T-cell (primary cell): ENCODE data around the gene WWC2. TPM values are rescaled to one million over a fixed set of nuclear protein-coding genes. Genes with fewer than 3 reads are reported as not detected.

Experiments
- ATAC-seq, 4 experiments: fragments of 200-7000 bp in 3 of 4; fragments of 150-1000 bp in 1 of 4; cut with Tn5 transposase; replicated peaks in 1 of 4; 1 replicate in 3 of 4; 2 replicates in 1 of 4; pipeline ENCODE4 v1.10.0; 2021; ENCODE audit warnings: moderate library complexity in 3 of 4, mild to moderate bottlenecking in 2 of 4, moderate number of reproducible peaks in 1 of 4
- CTCF ChIA-PET, 2 donors: fragments of 300-600 bp; sonication (Branson Sonifier 250); formaldehyde crosslinking; loops; one replicate each; lab custom pipeline; 2022; ENCODE audit warnings: antibody characterized with exemption in 2 of 2; lab: Charles Lee
- POLR2A ChIA-PET, 2 donors: fragments of 300-600 bp; sonication (Branson Sonifier 250); formaldehyde crosslinking; loops; one replicate each; lab custom pipeline; 2022; ENCODE audit warnings: antibody characterized with exemption in 2 of 2; lab: Charles Lee
- DNase-seq, 35 experiments: peaks; one replicate each; pipeline versions ENCODE4 v3.0.0 to v3.0.0-alpha.2; 2013 to 2023
- H3K27ac ChIP-seq: one replicate; pipeline ENCODE4 v1.5.1; 2013; ENCODE audit warnings: low read length
- H3K27me3 ChIP-seq, 2 experiments: replicated peaks in 1 of 2; 1 replicate in 1 of 2; 2 replicates in 1 of 2; pipeline versions ENCODE4 v1.6.1 to v1.7.0; 2013; ENCODE audit warnings: low read length in 1 of 2, mixed read lengths in 1 of 2; ENCODE audit not compliant: control insufficient read depth in 2 of 2, insufficient read depth in 2 of 2; ENCODE audit errors: extremely low read depth in 1 of 2
- H3K36me3 ChIP-seq, 2 donors: 1 replicate in 1 of 2; 2 replicates in 1 of 2; pipeline versions ENCODE4 v1.6.1 to v1.7.0; 2013; ENCODE audit warnings: low read length in 1 of 2; ENCODE audit not compliant: control insufficient read depth in 2 of 2, insufficient read depth in 1 of 2; ENCODE audit errors: extremely low read depth in 1 of 2
- H3K4me1 ChIP-seq, 2 experiments: 1 replicate in 1 of 2; 2 replicates in 1 of 2; pipeline versions ENCODE4 v1.6.1 to v1.7.0; 2013; ENCODE audit warnings: low read length in 2 of 2, mixed read lengths in 1 of 2; ENCODE audit not compliant: insufficient read depth in 2 of 2, control insufficient read depth in 1 of 2; ENCODE audit errors: extremely low read depth in 1 of 2
- H3K4me3 ChIP-seq, 2 donors: 1 replicate in 1 of 2; 2 replicates in 1 of 2; pipeline versions ENCODE4 v1.5.1 to v1.7.0; 2013; ENCODE audit warnings: mild to moderate bottlenecking in 2 of 2, low read length in 1 of 2, moderate library complexity in 1 of 2; ENCODE audit not compliant: control insufficient read depth in 1 of 2; ENCODE audit errors: extremely low read depth in 1 of 2
- H3K9me3 ChIP-seq: 2 replicates; pipeline ENCODE4 v1.7.0; 2013
- H3K27ac Mint-ChIP-seq, 2 donors: one replicate each; pipeline ENCODE4 v1.8.0; 2020 to 2021; ENCODE audit warnings: mild to moderate bottlenecking in 2 of 2, mixed read lengths in 2 of 2
- H3K27me3 Mint-ChIP-seq, 2 donors: one replicate each; pipeline ENCODE4 v1.8.0; 2021 to 2022; ENCODE audit warnings: mixed read lengths in 2 of 2
- H3K36me3 Mint-ChIP-seq: one replicate; pipeline ENCODE4 v1.8.0; 2021; ENCODE audit warnings: mixed read lengths
- H3K4me1 Mint-ChIP-seq, 3 donors: one replicate each; pipeline ENCODE4 v1.8.0; 2020 to 2022; ENCODE audit warnings: mixed read lengths in 3 of 3, mild to moderate bottlenecking in 1 of 3
- H3K4me3 Mint-ChIP-seq, 3 donors: one replicate each; pipeline ENCODE4 v1.8.0; 2020 to 2022; ENCODE audit warnings: mild to moderate bottlenecking in 3 of 3, mixed read lengths in 3 of 3, moderate library complexity in 3 of 3
- H3K9me3 Mint-ChIP-seq, 3 donors: one replicate each; pipeline ENCODE4 v1.8.0; 2020 to 2022; ENCODE audit warnings: mixed read lengths in 3 of 3
- WGBS: methylation state at CpG from one replicate; pipeline ENCODE4 v1.1.5; 2013; ENCODE audit warnings: missing lambda C conversion rate; ENCODE audit not compliant: insufficient coverage; 5-methylcytosine and 5-hydroxymethylcytosine counted together
- total RNA-seq, 35 experiments: library from RNA in 6 of 35; stranded (reverse) in 6 of 35; fragments of 120-200 nt in 1 of 35; gene quantifications; one replicate each; pipeline versions ENCODE4 v1.2.1 to v1.2.4 and lab custom pipeline; 2013 to 2026

Gene WWC2
- total RNA-seq, 5 donors from 2014 or later (not counting 1 experiment from before 2014, with no cell fraction given): 5.0 to 9.1 (median 7.3) TPM

GRCh38 chr4:183318656-183319055, 219.6 kb downstream of the WWC2 start:
- H3K27ac Mint-ChIP-seq: no peak overlapping the region
- CTCF ChIA-PET: interaction anchor here in 1 of 2 donors (0.6 kb wide), 1 partner anchor 92 kb away, joined by 8 read pairs; no protein-coding TSS in a partner anchor
- peaks cover 4% of the 10 kb centered on the region in 2 experiments for H3K4me1 ChIP-seq
- no peaks in the 10 kb centered on the region for H3K9me3 Mint-ChIP-seq
- POLR2A ChIA-PET: no interaction called here
- 87% methylated on average over 7 of the region's 10 CpGs for WGBS
- H3K27me3 ChIP-seq: peaks cover 0 to 7% of the 10 kb centered on the region in 2 experiments
- no peak for DNase-seq
- no peaks in the 10 kb centered on the region for H3K36me3 ChIP-seq
- no peak overlapping the region for H3K27ac ChIP-seq
- H3K4me3 Mint-ChIP-seq: no peak overlapping the region
- peaks cover 0 to under 1% of the 10 kb centered on the region in 2 donors for H3K27me3 Mint-ChIP-seq
- H3K9me3 ChIP-seq: no peaks in the 10 kb centered on the region
- no peak overlapping the region for H3K4me3 ChIP-seq
- peaks cover 7% of the 10 kb centered on the region for H3K36me3 Mint-ChIP-seq
- H3K4me1 Mint-ChIP-seq: peaks cover 19 to 25% (median 21%) of the 10 kb centered on the region in 3 donors
- no peak for ATAC-seq

- H3K4me3 ChIP-seq: no peak within 1 kb of the TSS
- CTCF ChIA-PET: no interaction called here
- Mint-ChIP-seq H3K27ac (peak within 1 kb of the TSS; percentile 76 to 80), H3K9me3 (no peaks in the 10 kb centered on the region), H3K36me3 (no peaks in the 10 kb centered on the region), H3K4me1 (peaks cover 19 to 25% (median 21%) of the 10 kb centered on the region in 3 donors), H3K27me3 (peaks cover 0 to 4% of the 10 kb centered on the region in 2 donors), H3K4me3 (no peak within 1 kb of the TSS)
- peaks cover 0 to 8% of the 10 kb centered on the region in 2 experiments for H3K27me3 ChIP-seq
- ATAC-seq (no peak), DNase-seq (no peak)
- POLR2A ChIA-PET: interaction anchor here in 1 of 2 donors (0.6 kb wide), 1 partner anchor 79 kb away, joined by 3 read pairs; no protein-coding TSS in a partner anchor
- no peaks in the 10 kb centered on the region for H3K9me3 ChIP-seq
- peaks cover 4% of the 10 kb centered on the region in 2 experiments for H3K4me1 ChIP-seq
- H3K36me3 ChIP-seq: no peaks in the 10 kb centered on the region
- no peak within 1 kb of the TSS for H3K27ac ChIP-seq
- 57% methylated on average over 1 of the region's 6 CpGs for WGBS
Observed at GRCh38 chr4:183320211-183321059, 221.4 kb downstream of the WWC2 start, which contains the start of gene CLDN22. Gene CLDN22, minus strand, starts transcription at chr4:183320276. Its CDS starts 58 bp downstream, at chr4:183320218.

- Mint-ChIP-seq H3K4me3 (no peak overlapping the region), H3K27ac (peak overlapping the region; percentile 76 to 80), H3K4me1 (peaks cover 19 to 25% (median 21%) of the 10 kb centered on the region in 3 donors), H3K9me3 (peaks cover 0 to 2% (median 0%) of the 10 kb centered on the region in 3 donors), H3K36me3 (no peaks in the 10 kb centered on the region), H3K27me3 (peaks cover 0 to 4% of the 10 kb centered on the region in 2 donors)
- no peak overlapping the region for H3K4me3 ChIP-seq
- H3K4me1 ChIP-seq: peaks cover 4% of the 10 kb centered on the region in 2 experiments
- no CpG with 5 or more reads among the region's 2 CpGs for WGBS
- peak in 1 of 35 experiments; percentile 36 for DNase-seq
- no peaks in the 10 kb centered on the region for H3K9me3 ChIP-seq
- ChIA-PET CTCF (interaction anchor here in 1 of 2 donors (0.6 kb wide), 1 partner anchor 928 kb away, joined by 3 read pairs; no protein-coding TSS in a partner anchor), POLR2A (interaction anchor here in 1 of 2 donors (0.6 kb wide), 1 partner anchor 78 kb away, joined by 3 read pairs; no protein-coding TSS in a partner anchor)
- H3K36me3 ChIP-seq: no peaks in the 10 kb centered on the region
- peaks cover 0 to 8% of the 10 kb centered on the region in 2 experiments for H3K27me3 ChIP-seq
- H3K27ac ChIP-seq: no peak overlapping the region
- ATAC-seq: peak in 1 of 4 experiments; percentile 63
Observed at GRCh38 chr4:183321079-183321478, 222.0 kb downstream of the WWC2 start.

- no peak for DNase-seq
- Histone ChIP-seq H3K36me3 (no peaks in the 10 kb centered on the region), H3K4me3 (no peak overlapping the region), H3K27me3 (peaks cover 0 to 8% of the 10 kb centered on the region in 2 experiments), H3K4me1 (peaks cover 4% of the 10 kb centered on the region in 2 experiments), H3K27ac (no peak overlapping the region), H3K9me3 (no peaks in the 10 kb centered on the region)
- no peak for ATAC-seq
- Mint-ChIP-seq H3K27ac (peak overlapping the region; percentile 76 to 80), H3K4me3 (no peak overlapping the region), H3K4me1 (peaks cover 19 to 25% (median 21%) of the 10 kb centered on the region in 3 donors), H3K27me3 (peaks cover 3 to 4% of the 10 kb centered on the region in 2 donors), H3K9me3 (peaks cover 0 to 6% (median 2%) of the 10 kb centered on the region in 3 donors), H3K36me3 (no peaks in the 10 kb centered on the region)
- ChIA-PET POLR2A (interaction anchor here in 1 of 2 donors (0.6 kb wide), 1 partner anchor 77 kb away, joined by 3 read pairs; no protein-coding TSS in a partner anchor), CTCF (interaction anchor here in 1 of 2 donors (0.6 kb wide), 1 partner anchor 929 kb away, joined by 3 read pairs; no protein-coding TSS in a partner anchor)
- WGBS: 100% methylated on average over 1 of the region's 5 CpGs
Observed at GRCh38 chr4:183321516-183321915, 222.5 kb downstream of the WWC2 start.

- Histone ChIP-seq H3K9me3 (no peaks in the 10 kb centered on the region), H3K27ac (no peak within 1 kb of the TSS), H3K27me3 (peaks cover 0 to 8% of the 10 kb centered on the region in 2 experiments), H3K4me3 (no peak within 1 kb of the TSS), H3K36me3 (no peaks in the 10 kb centered on the region), H3K4me1 (peaks cover 4% of the 10 kb centered on the region in 2 experiments)
- peaks cover 4 to 6% of the 10 kb centered on the region in 2 donors for H3K27me3 Mint-ChIP-seq
- H3K27ac Mint-ChIP-seq: peak within 1 kb of the TSS; percentile 76 to 80
- ATAC-seq (no peak), DNase-seq (no peak)
- H3K36me3 Mint-ChIP-seq: no peaks in the 10 kb centered on the region
- no peak within 1 kb of the TSS for H3K4me3 Mint-ChIP-seq
- peaks cover 0 to 8% (median 3%) of the 10 kb centered on the region in 3 donors for H3K9me3 Mint-ChIP-seq
- WGBS: 100% methylated on average over 1 of the region's 5 CpGs
- POLR2A ChIA-PET: no interaction called here
- peaks cover 19 to 25% (median 21%) of the 10 kb centered on the region in 3 donors for H3K4me1 Mint-ChIP-seq
- CTCF ChIA-PET: interaction anchor here in 1 of 2 donors (0.6 kb wide), 1 partner anchor 16 kb away, joined by 4 read pairs; no protein-coding TSS in a partner anchor
Observed at GRCh38 chr4:183322326-183322725, 223.3 kb downstream of the WWC2 start, which contains the start of gene CLDN24. Gene CLDN24, minus strand, starts transcription at chr4:183322426. Its CDS starts 0 bp downstream, at chr4:183322426.

GRCh38 chr4:183323295-183323694, 224.2 kb downstream of the WWC2 start:
- peaks cover 19 to 25% (median 21%) of the 10 kb centered on the region in 3 donors for H3K4me1 Mint-ChIP-seq
- H3K27me3 Mint-ChIP-seq: peaks cover 4 to 6% of the 10 kb centered on the region in 2 donors
- ATAC-seq: no peak
- ChIA-PET POLR2A (no interaction called here), CTCF (no interaction called here)
- Histone ChIP-seq H3K36me3 (no peaks in the 10 kb centered on the region), H3K4me1 (peaks cover 4% of the 10 kb centered on the region in 2 experiments), H3K27ac (no peak overlapping the region), H3K27me3 (peaks cover 0 to 11% of the 10 kb centered on the region in 2 experiments), H3K4me3 (no peak overlapping the region), H3K9me3 (no peaks in the 10 kb centered on the region)
- peaks cover 0 to 8% (median 3%) of the 10 kb centered on the region in 3 donors for H3K9me3 Mint-ChIP-seq
- H3K4me3 Mint-ChIP-seq: no peak overlapping the region
- no peaks in the 10 kb centered on the region for H3K36me3 Mint-ChIP-seq
- H3K27ac Mint-ChIP-seq: no peak overlapping the region
- DNase-seq: no peak
- 75% methylated on average over 4 of the region's 6 CpGs for WGBS
